Measurements from ENCODE around the gene OR51V1. TPM values are rescaled to one million over a fixed set of nuclear protein-coding genes. Genes with fewer than 3 reads are reported as not detected.

The OR51V1 gene
- total and polyA plus RNA-seq, 5 donors: not detected

DNA sequence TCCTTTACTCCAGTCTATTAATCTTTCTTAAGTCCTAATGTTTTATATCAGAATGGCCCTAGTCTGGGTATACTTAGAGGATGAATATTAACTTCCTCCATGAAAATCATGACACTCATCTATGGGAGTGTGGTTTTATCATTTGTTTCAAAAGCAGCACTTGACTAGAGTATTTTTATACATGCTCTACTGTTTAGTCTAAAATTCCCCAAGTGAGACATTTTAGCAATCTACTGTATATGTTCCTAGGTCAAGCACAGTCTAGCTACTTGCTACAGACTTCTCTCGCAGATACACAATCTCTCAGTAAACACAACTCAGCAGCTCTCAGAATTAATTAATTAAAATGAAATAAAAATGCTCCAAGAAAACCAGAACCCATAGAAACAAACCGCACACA, 29.3 kb upstream of the OR51V1 start:
- 79% methylated on average over 2 of the region's 2 CpGs for WGBS
- no peaks in the 10 kb centered on the region for H3K9me3 ChIP-seq (ENCODE audit: control insufficient read depth, low read length)
- DNase-seq (no peak), ATAC-seq (no peak)
- H3K4me1 ChIP-seq (ENCODE audit: control insufficient read depth, insufficient read depth, low read length): no peaks in the 10 kb centered on the region
- H3K27me3 ChIP-seq (ENCODE audit: control insufficient read depth, insufficient read depth): no peaks in the 10 kb centered on the region
- intact Hi-C loops (cut with DNase I): no loop called here
- H3K4me3 ChIP-seq (ENCODE audit: low read length): no peak overlapping the region
- H3K27ac ChIP-seq (ENCODE audit: low read length): no peak overlapping the region

DNA sequence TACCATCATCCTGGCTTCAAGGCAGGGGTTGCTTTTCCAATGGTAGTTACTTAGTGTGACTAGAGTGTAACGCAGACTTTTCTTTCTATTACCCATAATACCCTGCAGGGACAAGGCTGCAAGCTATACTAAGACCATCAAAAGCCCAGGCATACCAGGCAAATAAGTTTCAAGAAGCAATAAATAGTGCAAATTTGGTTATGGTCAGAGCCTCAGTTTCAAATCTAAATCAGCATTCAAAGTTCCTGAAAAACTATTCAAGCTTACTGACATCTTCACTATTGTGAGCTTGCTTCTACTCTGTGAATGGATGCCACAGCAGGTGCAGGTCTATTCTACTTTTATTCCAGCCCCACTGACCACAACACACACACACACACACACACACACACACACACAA, 28.9 kb upstream of the OR51V1 start:
- Histone ChIP-seq H3K27ac (ENCODE audit: low read length) (no peak overlapping the region), H3K4me1 (ENCODE audit: control insufficient read depth, insufficient read depth, low read length) (no peaks in the 10 kb centered on the region), H3K27me3 (ENCODE audit: control insufficient read depth, insufficient read depth) (no peaks in the 10 kb centered on the region), H3K4me3 (ENCODE audit: low read length) (no peak overlapping the region), H3K9me3 (ENCODE audit: control insufficient read depth, low read length) (no peaks in the 10 kb centered on the region)
- DNase-seq (no peak), ATAC-seq (no peak)
- WGBS: 90% methylated on average over 1 of the region's 1 CpG
- intact Hi-C loops (cut with DNase I): no loop called here

DNA sequence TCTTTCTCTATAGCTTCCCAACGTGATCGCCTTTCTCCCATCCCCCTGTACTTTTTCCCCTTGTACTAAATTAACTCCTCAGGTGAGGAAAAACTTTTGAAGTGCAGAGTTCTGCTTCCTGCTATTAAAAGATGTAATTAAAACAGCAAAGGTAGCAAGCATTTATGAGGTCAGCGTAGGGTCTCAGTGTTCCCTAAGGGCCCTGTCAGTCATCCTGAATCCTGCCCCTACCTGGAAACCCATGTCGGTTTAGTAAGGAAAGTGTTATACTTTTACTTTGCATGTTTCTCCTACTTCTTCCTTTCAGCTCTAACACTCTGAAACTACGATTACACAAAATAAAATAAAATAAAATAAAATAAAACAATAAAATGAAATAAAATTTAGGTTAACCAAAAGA, 27.6 kb upstream of the OR51V1 start:
- intact Hi-C loops (cut with DNase I): no loop called here
- Histone ChIP-seq H3K4me3 (ENCODE audit: low read length) (no peak overlapping the region), H3K9me3 (ENCODE audit: control insufficient read depth, low read length) (no peaks in the 10 kb centered on the region), H3K27me3 (ENCODE audit: control insufficient read depth, insufficient read depth) (no peaks in the 10 kb centered on the region), H3K27ac (ENCODE audit: low read length) (no peak overlapping the region), H3K4me1 (ENCODE audit: control insufficient read depth, insufficient read depth, low read length) (no peaks in the 10 kb centered on the region)
- ATAC-seq (no peak), DNase-seq (no peak)
- WGBS: 73% methylated on average over 5 of the region's 5 CpGs

DNA sequence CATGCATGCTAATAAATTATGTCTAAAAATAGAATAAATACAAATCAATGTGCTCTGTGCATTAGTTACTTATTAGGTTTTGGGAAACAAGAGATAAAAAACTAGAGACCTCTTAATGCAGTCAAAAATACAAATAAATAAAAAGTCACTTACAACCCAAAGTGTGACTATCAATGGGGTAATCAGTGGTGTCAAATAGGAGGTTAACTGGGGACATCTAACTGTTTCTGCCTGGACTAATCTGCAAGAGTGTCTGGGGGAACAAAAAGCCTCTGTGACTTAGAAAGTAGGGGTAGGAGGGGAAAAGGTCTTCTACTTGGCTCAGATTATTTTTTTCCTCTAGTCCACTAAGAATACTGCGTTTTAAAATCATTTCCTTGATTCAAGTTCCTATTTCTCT, 27.2 kb upstream of the OR51V1 start:
- no peak for DNase-seq
- Histone ChIP-seq H3K27me3 (ENCODE audit: control insufficient read depth, insufficient read depth) (no peaks in the 10 kb centered on the region), H3K27ac (ENCODE audit: low read length) (no peak overlapping the region), H3K4me1 (ENCODE audit: control insufficient read depth, insufficient read depth, low read length) (no peaks in the 10 kb centered on the region), H3K4me3 (ENCODE audit: low read length) (no peak overlapping the region), H3K9me3 (ENCODE audit: control insufficient read depth, low read length) (no peaks in the 10 kb centered on the region)
- WGBS: 34% methylated on average over 1 of the region's 1 CpG
- no peak for ATAC-seq
- intact Hi-C loops (cut with DNase I): no loop called here

DNA sequence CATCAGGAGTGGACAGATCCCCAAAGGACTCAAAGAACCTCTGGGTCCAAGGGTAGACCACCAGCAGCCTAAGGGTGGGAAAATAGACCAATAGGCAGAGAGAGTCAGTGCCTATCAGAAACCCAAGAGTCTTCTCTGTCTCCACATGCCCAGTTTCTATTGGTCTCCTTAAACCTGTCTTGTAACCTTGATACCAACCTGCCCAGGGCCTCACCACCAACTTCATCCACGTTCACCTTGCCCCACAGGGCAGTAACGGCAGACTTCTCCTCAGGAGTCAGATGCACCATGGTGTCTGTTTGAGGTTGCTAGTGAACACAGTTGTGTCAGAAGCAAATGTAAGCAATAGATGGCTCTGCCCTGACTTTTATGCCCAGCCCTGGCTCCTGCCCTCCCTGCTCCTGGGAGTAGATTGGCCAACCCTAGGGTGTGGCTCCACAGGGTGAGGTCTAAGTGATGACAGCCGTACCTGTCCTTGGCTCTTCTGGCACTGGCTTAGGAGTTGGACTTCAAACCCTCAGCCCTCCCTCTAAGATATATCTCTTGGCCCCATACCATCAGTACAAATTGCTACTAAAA, 26.3 kb upstream of the OR51V1 start, which contains the start of gene HBB:
TSS of gene HBB (minus strand) at position 340 of the 579 bp plus-strand sequence. CDS start at position 290, 50 bp downstream.
- H3K27me3 ChIP-seq (ENCODE audit: control insufficient read depth, insufficient read depth): no peaks in the 10 kb centered on the region
- no peak for DNase-seq
- 80% methylated on average over 3 of the region's 3 CpGs for WGBS
- no peak within 1 kb of the TSS for H3K27ac ChIP-seq (ENCODE audit: low read length)
- no peaks in the 10 kb centered on the region for H3K9me3 ChIP-seq (ENCODE audit: control insufficient read depth, low read length)
- intact Hi-C loops (cut with DNase I): no loop called here
- no peak within 1 kb of the TSS for H3K4me3 ChIP-seq (ENCODE audit: low read length)
- no peaks in the 10 kb centered on the region for H3K4me1 ChIP-seq (ENCODE audit: control insufficient read depth, insufficient read depth, low read length)
- ATAC-seq: no peak

DNA sequence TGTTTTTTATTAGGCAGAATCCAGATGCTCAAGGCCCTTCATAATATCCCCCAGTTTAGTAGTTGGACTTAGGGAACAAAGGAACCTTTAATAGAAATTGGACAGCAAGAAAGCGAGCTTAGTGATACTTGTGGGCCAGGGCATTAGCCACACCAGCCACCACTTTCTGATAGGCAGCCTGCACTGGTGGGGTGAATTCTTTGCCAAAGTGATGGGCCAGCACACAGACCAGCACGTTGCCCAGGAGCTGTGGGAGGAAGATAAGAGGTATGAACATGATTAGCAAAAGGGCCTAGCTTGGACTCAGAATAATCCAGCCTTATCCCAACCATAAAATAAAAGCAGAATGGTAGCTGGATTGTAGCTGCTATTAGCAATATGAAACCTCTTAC, 25.0 kb upstream of the OR51V1 start:
- Histone ChIP-seq H3K4me3 (ENCODE audit: low read length) (no peak overlapping the region), H3K27ac (ENCODE audit: low read length) (no peak overlapping the region), H3K9me3 (ENCODE audit: control insufficient read depth, low read length) (no peaks in the 10 kb centered on the region), H3K27me3 (ENCODE audit: control insufficient read depth, insufficient read depth) (no peaks in the 10 kb centered on the region), H3K4me1 (ENCODE audit: control insufficient read depth, insufficient read depth, low read length) (no peaks in the 10 kb centered on the region)
- no peak for ATAC-seq
- WGBS: 48% methylated on average over 2 of the region's 2 CpGs
- DNase-seq: no peak
- intact Hi-C loops (cut with DNase I): no loop called here

DNA sequence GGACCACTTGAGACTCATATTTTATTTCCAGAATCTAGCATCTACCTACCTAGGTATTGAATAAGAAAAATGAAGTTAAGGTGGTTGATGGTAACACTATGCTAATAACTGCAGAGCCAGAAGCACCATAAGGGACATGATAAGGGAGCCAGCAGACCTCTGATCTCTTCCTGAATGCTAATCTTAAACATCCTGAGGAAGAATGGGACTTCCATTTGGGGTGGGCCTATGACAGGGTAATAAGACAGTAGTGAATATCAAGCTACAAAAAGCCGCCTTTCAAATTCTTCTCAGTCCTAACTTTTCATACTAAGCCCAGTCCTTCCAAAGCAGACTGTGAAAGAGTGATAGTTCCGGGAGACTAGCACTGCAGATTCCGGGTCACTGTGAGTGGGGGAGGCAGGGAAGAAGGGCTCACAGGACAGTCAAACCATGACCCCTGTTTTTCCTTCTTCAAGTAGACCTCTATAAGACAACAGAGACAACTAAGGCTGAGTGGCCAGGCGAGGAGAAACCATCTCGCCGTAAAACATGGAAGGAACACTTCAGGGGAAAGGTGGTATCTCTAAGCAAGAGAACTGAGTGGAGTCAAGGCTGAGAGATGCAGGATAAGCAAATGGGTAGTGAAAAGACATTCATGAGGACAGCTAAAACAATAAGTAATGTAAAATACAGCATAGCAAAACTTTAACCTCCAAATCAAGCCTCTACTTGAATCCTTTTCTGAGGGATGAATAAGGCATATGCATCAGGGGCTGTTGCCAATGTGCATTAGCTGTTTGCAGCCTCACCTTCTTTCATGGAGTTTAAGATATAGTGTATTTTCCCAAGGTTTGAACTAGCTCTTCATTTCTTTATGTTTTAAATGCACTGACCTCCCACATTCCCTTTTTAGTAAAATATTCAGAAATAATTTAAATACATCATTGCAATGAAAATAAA, 24.3 kb upstream of the OR51V1 start:
- Histone ChIP-seq H3K27me3 (ENCODE audit: control insufficient read depth, insufficient read depth) (no peaks in the 10 kb centered on the region), H3K27ac (ENCODE audit: low read length) (no peak overlapping the region), H3K4me3 (ENCODE audit: low read length) (no peak overlapping the region), H3K9me3 (ENCODE audit: control insufficient read depth, low read length) (no peaks in the 10 kb centered on the region), H3K4me1 (ENCODE audit: control insufficient read depth, insufficient read depth, low read length) (no peaks in the 10 kb centered on the region)
- DNase-seq (no peak), ATAC-seq (no peak)
- intact Hi-C loops (cut with DNase I): no loop called here
- 71% methylated on average over 6 of the region's 6 CpGs for WGBS

DNA sequence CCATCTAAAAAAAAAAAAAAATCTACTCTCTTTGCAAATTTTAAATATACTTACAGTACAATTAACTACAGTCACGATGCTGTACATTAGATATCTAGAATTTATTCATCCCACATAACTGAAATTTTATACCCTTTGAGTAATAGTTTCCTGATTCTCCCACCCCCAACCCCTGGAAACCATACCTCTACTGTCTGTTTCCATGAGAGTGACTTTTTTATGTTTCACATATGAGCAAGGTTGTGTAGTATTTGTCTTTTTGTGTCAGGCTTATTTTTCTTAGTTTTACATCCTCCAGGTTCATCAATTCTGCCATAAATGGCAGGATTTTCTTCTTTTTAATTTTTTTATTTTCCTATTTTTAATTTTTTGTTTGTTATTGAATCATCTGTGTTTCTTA, 23.2 kb upstream of the OR51V1 start:
- Histone ChIP-seq H3K27ac (ENCODE audit: low read length) (no peak overlapping the region), H3K4me3 (ENCODE audit: low read length) (no peak overlapping the region), H3K9me3 (ENCODE audit: control insufficient read depth, low read length) (no peaks in the 10 kb centered on the region), H3K4me1 (ENCODE audit: control insufficient read depth, insufficient read depth, low read length) (no peaks in the 10 kb centered on the region), H3K27me3 (ENCODE audit: control insufficient read depth, insufficient read depth) (no peaks in the 10 kb centered on the region)
- 63% methylated on average over 1 of the region's 1 CpG for WGBS
- intact Hi-C loops (cut with DNase I): no loop called here
- ATAC-seq: no peak
- no peak for DNase-seq

DNA sequence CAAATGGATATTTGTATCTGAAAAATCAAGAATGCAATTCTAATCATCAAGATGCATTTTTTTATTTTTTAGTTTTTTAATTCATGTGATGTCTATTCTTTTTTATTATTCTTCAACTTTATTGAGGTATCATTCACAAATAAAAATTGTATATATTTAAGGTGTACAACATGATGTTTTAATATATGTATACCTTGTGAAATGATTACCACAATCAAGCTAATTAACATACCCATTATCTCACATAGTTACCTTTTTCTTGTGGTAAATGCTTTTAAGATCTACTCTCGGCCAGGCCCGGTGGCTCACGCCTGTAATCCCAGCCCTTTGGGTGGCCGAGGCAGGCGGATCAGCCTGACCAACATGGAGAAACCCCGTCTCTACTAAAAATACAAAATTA, 22.7 kb upstream of the OR51V1 start:
- Histone ChIP-seq H3K4me3 (ENCODE audit: low read length) (no peak overlapping the region), H3K9me3 (ENCODE audit: control insufficient read depth, low read length) (no peaks in the 10 kb centered on the region), H3K27me3 (ENCODE audit: control insufficient read depth, insufficient read depth) (no peaks in the 10 kb centered on the region), H3K4me1 (ENCODE audit: control insufficient read depth, insufficient read depth, low read length) (no peaks in the 10 kb centered on the region), H3K27ac (ENCODE audit: low read length) (no peak overlapping the region)
- 88% methylated on average over 6 of the region's 6 CpGs for WGBS
- DNase-seq (no peak), ATAC-seq (no peak)
- intact Hi-C loops (cut with DNase I): no loop called here

DNA sequence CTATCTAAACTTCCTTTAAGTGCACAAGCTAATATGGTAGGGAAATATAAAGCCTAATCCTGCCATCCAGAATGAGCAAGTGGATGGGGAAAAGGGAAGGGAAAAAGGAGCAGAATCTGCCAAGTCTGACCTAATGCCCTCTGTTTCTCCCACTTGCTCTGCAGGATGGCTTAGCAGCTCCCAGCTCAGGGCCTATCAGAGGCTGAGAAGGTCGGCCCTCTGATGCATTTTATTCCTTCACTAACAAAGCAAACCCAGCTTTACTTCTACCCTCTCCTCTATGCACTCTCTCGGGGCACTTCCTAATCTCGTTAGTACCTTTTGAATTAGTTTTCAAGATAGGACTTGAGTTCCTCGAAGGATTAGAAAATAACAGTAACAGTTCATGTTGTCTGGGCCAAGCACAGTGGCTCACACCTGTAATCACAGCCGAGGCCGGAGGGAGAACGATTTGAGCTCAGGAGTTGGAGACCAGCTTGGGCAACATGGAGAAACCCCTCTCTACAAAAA, 9.9 kb upstream of the OR51V1 start:
- intact Hi-C loops (cut with DNase I): no loop called here
- Histone ChIP-seq H3K27ac (ENCODE audit: low read length) (no peak overlapping the region), H3K27me3 (ENCODE audit: control insufficient read depth, insufficient read depth) (no peaks in the 10 kb centered on the region), H3K9me3 (ENCODE audit: control insufficient read depth, low read length) (no peaks in the 10 kb centered on the region), H3K4me3 (ENCODE audit: low read length) (no peak overlapping the region), H3K4me1 (ENCODE audit: control insufficient read depth, insufficient read depth, low read length) (no peaks in the 10 kb centered on the region)
- DNase-seq (no peak), ATAC-seq (no peak)
- WGBS: 59% methylated on average over 7 of the region's 7 CpGs

DNA sequence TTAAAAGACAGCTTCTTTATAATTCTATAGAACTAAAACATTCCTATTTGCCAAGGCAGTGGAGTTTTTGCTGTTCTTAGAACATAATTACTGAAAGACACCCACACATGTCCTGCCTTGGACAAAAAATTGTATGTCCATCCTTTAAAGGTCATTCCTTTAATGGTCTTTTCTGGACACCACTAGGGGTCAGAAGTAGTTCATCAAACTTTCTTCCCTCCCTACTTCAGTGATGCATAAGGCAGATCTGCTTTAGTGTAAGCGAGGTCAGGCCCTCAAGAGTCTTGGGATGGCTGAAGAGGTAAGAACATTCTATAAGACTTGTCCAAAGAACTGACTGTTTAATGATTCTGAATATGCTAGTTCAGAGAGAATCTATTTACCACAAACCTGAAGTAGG, 4.3 kb upstream of the OR51V1 start:
- Histone ChIP-seq H3K4me3 (ENCODE audit: low read length) (no peak overlapping the region), H3K4me1 (ENCODE audit: control insufficient read depth, insufficient read depth, low read length) (no peaks in the 10 kb centered on the region), H3K27me3 (ENCODE audit: control insufficient read depth, insufficient read depth) (no peaks in the 10 kb centered on the region), H3K27ac (ENCODE audit: low read length) (no peak overlapping the region), H3K9me3 (ENCODE audit: control insufficient read depth, low read length) (no peaks in the 10 kb centered on the region)
- DNase-seq: no peak
- ATAC-seq: no peak
- intact Hi-C loops (cut with DNase I): loop anchor here in 1 of 4 donors (2.0 kb wide), 1 partner anchor 176 kb away; no protein-coding TSS in a partner anchor
- 22% methylated on average over 1 of the region's 1 CpG for WGBS

Measured in right cardiac atrium (tissue), 5 donors.